ENCODE results near the gene MAGIX.

- no peak for TF ChIP-seq CEBPB (IDR thresholded peaks at IDR 0.05)
- no peak for TF ChIP-seq YY1 (IDR thresholded peaks at IDR 0.05; ENCODE audit: low read depth)
- no peak for TF ChIP-seq FOXM1 (IDR thresholded peaks at IDR 0.05; ENCODE audit: borderline replicate concordance, low read depth)
- no peak for TF ChIP-seq NFIC (IDR thresholded peaks at IDR 0.05)
- no peak for TF ChIP-seq TAF1 (IDR thresholded peaks at IDR 0.05; ENCODE audit: low read depth)
- TF ChIP-seq RAD21 (IDR thresholded peaks at IDR 0.05; ENCODE audit: low read depth), result no peak
- no peak for TF ChIP-seq REST (IDR thresholded peaks at IDR 0.05; ENCODE audit: low read depth)
- no peak for TF ChIP-seq TEAD4 (IDR thresholded peaks at IDR 0.05)
- TF ChIP-seq MAX (IDR thresholded peaks at IDR 0.05), result no peak
- TF ChIP-seq USF1 (IDR thresholded peaks at IDR 0.05), result no peak
- TF ChIP-seq EGR1 (IDR thresholded peaks at IDR 0.05), result no peak
- no peak for TF ChIP-seq EP300 (IDR thresholded peaks at IDR 0.05; ENCODE audit: borderline replicate concordance)
- TF ChIP-seq CREB1 (IDR thresholded peaks at IDR 0.05; ENCODE audit: low read depth), result no peak
- TF ChIP-seq ZBTB7A (IDR thresholded peaks at IDR 0.05; ENCODE audit: low read depth), result no peak
Measured at GRCh38 chrX:49209434-49210251, 47.1 kb downstream of the MAGIX start.

Measured in Ishikawa (cell line).